Prostate gland (tissue), 2 donors: ENCODE data around the gene GABRA5. TPM values are rescaled to one million over a fixed set of nuclear protein-coding genes. Genes with fewer than 3 reads are reported as not detected.

Experiments
- DNase-seq: peaks from one replicate; pipeline ENCODE4 v3.0.0-alpha.2; 2019; ENCODE audit warnings: low spot score
- H3K27ac ChIP-seq, 2 donors: fragments of 200-600 bp; sonication (generic); 2 replicates each; pipeline ENCODE4 v1.5.1; 2017 to 2019
- H3K27me3 ChIP-seq: fragments of 200-600 bp; sonication (generic); replicated peaks from 2 replicates; pipeline ENCODE4 v1.5.1; 2019; ENCODE audit not compliant: insufficient read depth
- H3K36me3 ChIP-seq, 2 donors: fragments of 200-600 bp; sonication (generic); 1 replicate in 1 of 2; 2 replicates in 1 of 2; pipeline versions ENCODE4 v1.5.1 to v1.8.1; 2017 to 2019
- H3K4me1 ChIP-seq: fragments of 200-600 bp; sonication (generic); replicated peaks from 2 replicates; pipeline ENCODE4 v1.5.1; 2019
- H3K4me3 ChIP-seq, 2 donors: fragments of 200-600 bp; sonication (generic); 2 replicates each; pipeline ENCODE4 v1.5.1; 2017 to 2019
- H3K9me3 ChIP-seq: fragments of 200-600 bp; sonication (generic); 2 replicates; pipeline ENCODE4 v1.5.1; 2017
- POLR2A ChIP-seq: fragments of 450-650 bp; IDR thresholded peaks from one replicate; pipeline ENCODE4 v1.6.1; 2016; ENCODE audit warnings: antibody characterized with exemption, mild to moderate bottlenecking
- POLR2AphosphoS5 ChIP-seq: sonication (generic); formaldehyde crosslinking; IDR thresholded peaks from one replicate; pipeline ENCODE4 v1.6.1; 2017; ENCODE audit warnings: antibody characterized with exemption
- WGBS: methylation state at CpG from one replicate; pipeline ENCODE4 v1.1.5; 2018; 5-methylcytosine and 5-hydroxymethylcytosine counted together
- intact Hi-C: fragments of 100-400 bp; cut with DNase I; formaldehyde crosslinking; loops from one replicate; pipeline ENCODE4 v1.14.2; 2022
- total RNA-seq, 2 donors: library from RNA; depleted of rRNA; stranded (reverse); fragments of >200 nt; gene quantifications; one replicate each; pipeline ENCODE4 v1.1.0, GENCODE V29; 2016
- TF ChIP-seq, protein P1 (sequence below), 4 experiments: fragments of 200-600 bp in 2 of 4; fragments of 450-650 bp in 2 of 4; sonication (generic) in 2 of 4; IDR thresholded peaks; 1 replicate in 3 of 4; 2 replicates in 1 of 4; pipeline ENCODE4 v1.5.1; 2016 to 2019; ENCODE audit warnings: antibody characterized with exemption in 4 of 4, mild to moderate bottlenecking in 2 of 4, moderate library complexity in 2 of 4

The GABRA5 gene
- total RNA-seq, 2 donors from 2014 or later, result 0.14 TPM; not detected in 1

- no peaks in the 10 kb centered on the region for H3K9me3 ChIP-seq
- no peaks in the 10 kb centered on the region for H3K4me1 ChIP-seq
- H3K27me3 ChIP-seq, result no peaks in the 10 kb centered on the region
- no peak overlapping the region for H3K27ac ChIP-seq
- no peak overlapping the region for H3K4me3 ChIP-seq
- intact Hi-C loops, result no loop called here
- TF ChIP-seq, protein P1, sequence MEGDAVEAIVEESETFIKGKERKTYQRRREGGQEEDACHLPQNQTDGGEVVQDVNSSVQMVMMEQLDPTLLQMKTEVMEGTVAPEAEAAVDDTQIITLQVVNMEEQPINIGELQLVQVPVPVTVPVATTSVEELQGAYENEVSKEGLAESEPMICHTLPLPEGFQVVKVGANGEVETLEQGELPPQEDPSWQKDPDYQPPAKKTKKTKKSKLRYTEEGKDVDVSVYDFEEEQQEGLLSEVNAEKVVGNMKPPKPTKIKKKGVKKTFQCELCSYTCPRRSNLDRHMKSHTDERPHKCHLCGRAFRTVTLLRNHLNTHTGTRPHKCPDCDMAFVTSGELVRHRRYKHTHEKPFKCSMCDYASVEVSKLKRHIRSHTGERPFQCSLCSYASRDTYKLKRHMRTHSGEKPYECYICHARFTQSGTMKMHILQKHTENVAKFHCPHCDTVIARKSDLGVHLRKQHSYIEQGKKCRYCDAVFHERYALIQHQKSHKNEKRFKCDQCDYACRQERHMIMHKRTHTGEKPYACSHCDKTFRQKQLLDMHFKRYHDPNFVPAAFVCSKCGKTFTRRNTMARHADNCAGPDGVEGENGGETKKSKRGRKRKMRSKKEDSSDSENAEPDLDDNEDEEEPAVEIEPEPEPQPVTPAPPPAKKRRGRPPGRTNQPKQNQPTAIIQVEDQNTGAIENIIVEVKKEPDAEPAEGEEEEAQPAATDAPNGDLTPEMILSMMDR (IDR thresholded peaks at IDR 0.05), result no peak
- TF ChIP-seq POLR2AphosphoS5 (no peak), POLR2A (no peak)
- H3K36me3 ChIP-seq, result no peaks in the 10 kb centered on the region
- no peak for DNase-seq
- WGBS, result 57% methylated on average over 8 of the region's 8 CpGs
These were observed 61.2 kb downstream of the GABRA5 start for GRCh38 chr15:26928051-26928450.

- H3K9me3 ChIP-seq, result no peaks in the 10 kb centered on the region
- intact Hi-C loops, result no loop called here
These were observed 62.7 kb downstream of the GABRA5 start for GRCh38 chr15:26929588-26929987.

DNA sequence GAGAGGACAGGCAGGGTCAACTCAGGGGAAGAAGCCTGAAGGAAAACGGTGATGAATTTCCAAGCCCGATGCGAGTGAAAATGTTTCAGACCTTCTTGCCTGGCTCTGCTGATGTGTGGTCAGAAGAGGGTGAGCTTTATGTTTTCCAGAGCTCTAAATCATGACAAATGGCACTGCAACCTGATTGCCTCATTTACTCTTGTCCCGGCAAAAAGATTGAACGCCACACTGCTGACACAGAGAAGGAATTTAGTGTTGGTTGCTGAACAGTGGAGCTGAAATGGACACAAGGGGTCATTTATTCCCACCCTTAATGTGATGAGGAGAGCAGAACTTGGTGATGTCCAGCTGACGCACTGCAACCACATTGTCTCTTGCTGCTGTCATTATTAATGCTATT is 68.0 kb downstream of the GABRA5 start:
- Histone ChIP-seq H3K9me3 (no peaks in the 10 kb centered on the region), H3K27ac (no peak overlapping the region), H3K4me1 (no peaks in the 10 kb centered on the region), H3K27me3 (no peaks in the 10 kb centered on the region), H3K36me3 (no peaks in the 10 kb centered on the region), H3K4me3 (no peak overlapping the region)
- intact Hi-C loops, result no loop called here
- no peak for DNase-seq
- TF ChIP-seq POLR2AphosphoS5 (no peak), POLR2A (no peak)
- TF ChIP-seq, protein P1 (IDR thresholded peaks at IDR 0.05), result no peak
- 85% methylated on average over 6 of the region's 6 CpGs for WGBS

More at GRCh38 chr15:26929588-26929987, 62.7 kb downstream of the GABRA5 start:
- no peaks in the 10 kb centered on the region for H3K27me3 ChIP-seq
- TF ChIP-seq, protein P1 (IDR thresholded peaks at IDR 0.05), result no peak
- TF ChIP-seq POLR2AphosphoS5, result no peak
- no peak for TF ChIP-seq POLR2A
- H3K4me1 ChIP-seq, result no peaks in the 10 kb centered on the region
- WGBS, result 90% methylated on average over 4 of the region's 4 CpGs
- DNase-seq, result no peak
- no peak overlapping the region for H3K27ac ChIP-seq
- no peaks in the 10 kb centered on the region for H3K36me3 ChIP-seq
- H3K4me3 ChIP-seq, result no peak overlapping the region

GRCh38 chr15:26935322-26935721 is 68.5 kb downstream of the GABRA5 start:
- no peak for DNase-seq
- no peaks in the 10 kb centered on the region for H3K36me3 ChIP-seq
- 90% methylated on average over 12 of the region's 12 CpGs for WGBS
- H3K4me3 ChIP-seq, result no peak overlapping the region
- intact Hi-C loops, result no loop called here
- TF ChIP-seq POLR2A (no peak), POLR2AphosphoS5 (no peak)
- TF ChIP-seq, protein P1 (IDR thresholded peaks at IDR 0.05), result no peak
- H3K9me3 ChIP-seq, result no peaks in the 10 kb centered on the region
- H3K27me3 ChIP-seq, result no peaks in the 10 kb centered on the region
- no peak overlapping the region for H3K27ac ChIP-seq
- no peaks in the 10 kb centered on the region for H3K4me1 ChIP-seq

DNA sequence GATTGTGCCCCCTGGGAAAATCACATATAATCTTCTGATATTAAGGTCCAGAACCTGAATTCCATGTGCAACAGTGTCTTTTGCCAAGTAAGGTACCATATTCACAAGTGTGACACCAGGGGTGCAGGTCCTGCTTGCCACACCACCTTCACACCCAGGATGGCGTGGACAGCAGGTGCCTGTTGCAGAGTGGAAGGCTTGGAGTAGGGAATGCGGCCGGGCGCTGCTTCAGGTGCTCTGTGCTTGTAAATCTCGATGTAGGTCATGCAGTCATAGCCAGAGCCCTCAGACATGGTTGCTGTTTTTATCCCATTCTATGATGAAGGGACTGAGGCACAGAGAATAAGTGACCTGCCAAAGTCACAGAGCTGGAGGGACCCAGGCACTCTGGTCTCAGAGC is 69.6 kb downstream of the GABRA5 start:
- intact Hi-C loops, result no loop called here
- Histone ChIP-seq H3K4me1 (no peaks in the 10 kb centered on the region), H3K27me3 (no peaks in the 10 kb centered on the region), H3K27ac (no peak overlapping the region), H3K36me3 (no peaks in the 10 kb centered on the region), H3K9me3 (no peaks in the 10 kb centered on the region), H3K4me3 (no peak overlapping the region)
- TF ChIP-seq, protein P1 (IDR thresholded peaks at IDR 0.05), result no peak
- TF ChIP-seq POLR2AphosphoS5 (no peak), POLR2A (no peak)
- WGBS, result 94% methylated on average over 5 of the region's 5 CpGs
- DNase-seq, result no peak
